CD4-positive, CD25-positive, alpha-beta regulatory T cell (primary cell): ENCODE data around the gene CTCF. TPM values are rescaled to one million over a fixed set of nuclear protein-coding genes. Genes with fewer than 3 reads are reported as not detected.

Experiments
- ATAC-seq, 2 donors: fragments of 150-1000 bp; cut with Tn5 transposase; one replicate each; pipeline ENCODE4 v1.10.0; 2021; ENCODE audit warnings: low read depth in 2 of 2, moderate number of reproducible peaks in 2 of 2, moderate library complexity in 1 of 2
- DNase-seq, 3 donors: peaks; one replicate each; pipeline versions ENCODE4 v3.0.0 to v3.0.0-alpha.2; 2012 to 2022; ENCODE audit warnings: mixed read lengths in 1 of 3
- H3K27ac ChIP-seq: one replicate; pipeline ENCODE4 v1.7.0; 2013; ENCODE audit warnings: mild to moderate bottlenecking, low read length; ENCODE audit not compliant: insufficient read depth, poor library complexity, severe bottlenecking
- H3K27me3 ChIP-seq: one replicate; pipeline ENCODE4 v1.7.0; 2013; ENCODE audit warnings: low read length; ENCODE audit not compliant: control insufficient read depth, insufficient read depth
- H3K36me3 ChIP-seq: one replicate; pipeline ENCODE4 v1.7.0; 2013; ENCODE audit warnings: mild to moderate bottlenecking, low read length, moderate library complexity; ENCODE audit not compliant: control insufficient read depth, insufficient read depth
- H3K4me1 ChIP-seq: 2 replicates; pipeline ENCODE4 v1.7.0; 2013; ENCODE audit warnings: mild to moderate bottlenecking, low read length; ENCODE audit not compliant: insufficient read depth, control insufficient read depth, poor library complexity, severe bottlenecking
- H3K4me3 ChIP-seq: one replicate; pipeline ENCODE4 v1.7.0; 2013; ENCODE audit warnings: low read depth, mild to moderate bottlenecking, low read length, moderate library complexity
- H3K9me3 ChIP-seq, 2 experiments: 1 replicate in 1 of 2; 2 replicates in 1 of 2; pipeline ENCODE4 v1.7.0; 2013; ENCODE audit warnings: low read length in 2 of 2, mild to moderate bottlenecking in 1 of 2, moderate library complexity in 1 of 2; ENCODE audit not compliant: control insufficient read depth in 2 of 2
- H3K27ac Mint-ChIP-seq, 3 donors: one replicate each; pipeline ENCODE4 v1.8.0; 2020 to 2022; ENCODE audit warnings: mild to moderate bottlenecking in 3 of 3, mixed read lengths in 3 of 3, moderate library complexity in 2 of 3
- H3K27me3 Mint-ChIP-seq: one replicate; pipeline ENCODE4 v1.8.0; 2022; ENCODE audit warnings: mild to moderate bottlenecking, mixed read lengths
- H3K36me3 Mint-ChIP-seq: one replicate; pipeline ENCODE4 v1.8.0; 2020; ENCODE audit warnings: mixed read lengths
- H3K4me1 Mint-ChIP-seq, 4 donors: one replicate each; pipeline ENCODE4 v1.8.0; 2020 to 2022; ENCODE audit warnings: mixed read lengths in 4 of 4, mild to moderate bottlenecking in 1 of 4
- H3K4me3 Mint-ChIP-seq, 4 donors: one replicate each; pipeline ENCODE4 v1.8.0; 2020 to 2022; ENCODE audit warnings: mild to moderate bottlenecking in 4 of 4, mixed read lengths in 4 of 4, moderate library complexity in 3 of 4
- H3K9me3 Mint-ChIP-seq, 7 donors: one replicate each; pipeline ENCODE4 v1.8.0; 2020 to 2022; ENCODE audit warnings: mixed read lengths in 7 of 7, mild to moderate bottlenecking in 3 of 7, moderate library complexity in 2 of 7
- polyA plus RNA-seq, 4 donors: library from polyadenylated mRNA; unstranded; fragments of 300-500 nt; fragmentation: Illumina TruSeq; gene quantifications; one replicate each; pipeline ENCODE4 v1.2.3, GENCODE V29; 2021
- total RNA-seq: library from RNA; stranded (reverse); gene quantifications from one replicate; pipeline ENCODE4 v1.2.3, GENCODE V29; 2022

The CTCF gene
- total and polyA plus RNA-seq, 5 donors from 2014 or later, result 44.5 to 80.2 (median 53.0) TPM

- Mint-ChIP-seq H3K27me3 (no peaks in the 10 kb centered on the region), H3K36me3 (peaks cover 16% of the 10 kb centered on the region), H3K4me3 (peak overlapping the region in 3 of 4 donors; percentile 39 to 83 (median 41)), H3K27ac (peak overlapping the region; percentile 83 to 96 (median 95)), H3K9me3 (no peaks in the 10 kb centered on the region), H3K4me1 (peaks cover 18 to 86% (median 50%) of the 10 kb centered on the region in 4 donors)
- Histone ChIP-seq H3K36me3 (no peaks in the 10 kb centered on the region), H3K9me3 (no peaks in the 10 kb centered on the region), H3K4me1 (peaks cover 65% of the 10 kb centered on the region), H3K27me3 (no peaks in the 10 kb centered on the region), H3K4me3 (no peak overlapping the region), H3K27ac (peak overlapping the region; percentile 42)
- DNase-seq, result no peak
- no peak for ATAC-seq
These were observed 10.4 kb upstream of the CTCF start for GRCh38 chr16:67551972-67552371.

DNA sequence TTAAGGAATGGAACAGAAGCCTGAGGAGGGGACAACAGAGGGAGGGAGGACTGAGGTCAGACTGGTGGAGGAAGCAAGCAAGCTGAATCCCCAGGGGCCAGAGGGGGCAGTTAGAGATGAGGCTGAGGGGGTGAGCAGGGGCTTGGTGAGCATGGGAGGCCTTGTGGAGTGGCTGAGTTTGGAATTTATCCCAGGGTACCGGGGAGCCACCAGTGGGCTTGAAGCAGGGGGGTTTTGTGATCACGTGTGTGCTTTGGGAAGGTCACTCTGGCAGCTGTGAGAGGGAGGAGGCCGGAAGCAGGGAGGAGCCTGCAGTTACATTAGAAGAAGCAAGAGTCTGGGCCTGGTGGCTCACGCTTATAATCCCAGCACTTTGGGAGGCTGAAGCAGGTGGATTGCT lies 9.8 kb upstream of the CTCF start:
- peaks cover 16% of the 10 kb centered on the region for H3K36me3 Mint-ChIP-seq

DNA sequence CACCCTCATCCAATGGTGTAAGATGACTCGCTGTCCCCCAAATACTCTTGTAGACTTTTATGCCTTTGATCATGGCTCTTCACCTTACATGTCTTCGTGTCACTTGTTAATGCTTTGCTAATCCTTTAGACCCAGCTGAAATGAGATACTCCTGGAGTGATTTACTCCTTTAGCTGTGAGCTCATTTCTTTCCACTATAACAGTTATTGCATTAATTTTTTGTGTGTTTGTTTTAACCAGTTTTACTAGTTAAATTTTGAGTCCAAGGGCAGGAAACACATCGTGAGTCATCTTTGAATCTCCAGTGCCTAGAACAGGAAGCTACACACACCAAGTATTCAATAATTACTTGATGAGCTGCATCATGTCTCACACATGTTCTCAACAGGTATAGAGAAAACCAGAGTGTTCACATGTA lies 6.5 kb upstream of the CTCF start:
- DNase-seq (peak in 2 of 3 donors; percentile 57 to 86), ATAC-seq (peak; percentile 98)
- Histone ChIP-seq H3K27me3 (no peaks in the 10 kb centered on the region), H3K4me1 (peaks cover 58% of the 10 kb centered on the region), H3K36me3 (no peaks in the 10 kb centered on the region), H3K9me3 (no peaks in the 10 kb centered on the region), H3K27ac (peak overlapping the region; percentile 75), H3K4me3 (peak overlapping the region; percentile 64)
- no peaks in the 10 kb centered on the region for H3K27me3 Mint-ChIP-seq
- H3K27ac Mint-ChIP-seq, result peak overlapping the region; percentile 84 to 98 (median 89)
- H3K4me3 Mint-ChIP-seq, result peak overlapping the region; percentile 44 to 81 (median 68)
- H3K36me3 Mint-ChIP-seq, result peaks cover 17% of the 10 kb centered on the region
- H3K9me3 Mint-ChIP-seq, result no peaks in the 10 kb centered on the region
- peaks cover 14 to 77% (median 48%) of the 10 kb centered on the region in 4 donors for H3K4me1 Mint-ChIP-seq

More for the DNA sequence above, 9.8 kb upstream of the CTCF start:
- Histone ChIP-seq H3K36me3 (no peaks in the 10 kb centered on the region), H3K4me1 (peaks cover 63% of the 10 kb centered on the region), H3K27ac (peak overlapping the region; percentile 42), H3K9me3 (no peaks in the 10 kb centered on the region), H3K27me3 (no peaks in the 10 kb centered on the region), H3K4me3 (no peak overlapping the region)
- Mint-ChIP-seq H3K27ac (peak overlapping the region; percentile 83 to 96 (median 95)), H3K4me3 (peak overlapping the region; percentile 41 to 83 (median 61)), H3K9me3 (no peaks in the 10 kb centered on the region), H3K27me3 (no peaks in the 10 kb centered on the region), H3K4me1 (peaks cover 18 to 86% (median 51%) of the 10 kb centered on the region in 4 donors)
- ATAC-seq (no peak), DNase-seq (peak in 1 of 3 donors; percentile 44)

GRCh38 chr16:67558859-67559258 lies 3.5 kb upstream of the CTCF start:
- peaks cover 14 to 64% (median 44%) of the 10 kb centered on the region in 4 donors for H3K4me1 Mint-ChIP-seq
- Histone ChIP-seq H3K36me3 (no peaks in the 10 kb centered on the region), H3K27ac (no peak overlapping the region), H3K27me3 (no peaks in the 10 kb centered on the region), H3K9me3 (no peaks in the 10 kb centered on the region), H3K4me1 (peaks cover 54% of the 10 kb centered on the region), H3K4me3 (no peak overlapping the region)
- peak overlapping the region in 2 of 3 donors; percentile 67 to 83 for H3K27ac Mint-ChIP-seq
- no peaks in the 10 kb centered on the region for H3K9me3 Mint-ChIP-seq
- no peaks in the 10 kb centered on the region for H3K27me3 Mint-ChIP-seq
- peaks cover 10% of the 10 kb centered on the region for H3K36me3 Mint-ChIP-seq
- DNase-seq (no peak), ATAC-seq (no peak)
- peak overlapping the region in 1 of 4 donors; percentile 54 for H3K4me3 Mint-ChIP-seq

GRCh38 chr16:67560827-67561342 lies 1.4 kb upstream of the CTCF start:
- Histone ChIP-seq H3K4me3 (peak overlapping the region; percentile 83), H3K27ac (peak overlapping the region; percentile 88), H3K9me3 (no peaks in the 10 kb centered on the region), H3K36me3 (no peaks in the 10 kb centered on the region), H3K4me1 (peaks cover 55% of the 10 kb centered on the region), H3K27me3 (no peaks in the 10 kb centered on the region)
- H3K4me1 Mint-ChIP-seq, result peaks cover 15 to 66% (median 43%) of the 10 kb centered on the region in 4 donors
- ATAC-seq (no peak), DNase-seq (no peak)
- H3K27me3 Mint-ChIP-seq, result no peaks in the 10 kb centered on the region
- H3K4me3 Mint-ChIP-seq, result peak overlapping the region; percentile 89 to 97 (median 92)
- H3K9me3 Mint-ChIP-seq, result no peaks in the 10 kb centered on the region
- peaks cover 5% of the 10 kb centered on the region for H3K36me3 Mint-ChIP-seq
- H3K27ac Mint-ChIP-seq, result peak overlapping the region; percentile 92 to 97 (median 97)

GRCh38 chr16:67561501-67561823 lies 864 bp upstream of the CTCF start:
- no peak for ATAC-seq
- H3K27me3 Mint-ChIP-seq, result no peaks in the 10 kb centered on the region

GRCh38 chr16:67561824-67562525 lies 351 bp upstream of the CTCF start:
- peak; percentile 95 to 99 (median 96) for DNase-seq
- no peaks in the 10 kb centered on the region for H3K9me3 Mint-ChIP-seq
- H3K36me3 Mint-ChIP-seq, result peaks cover 5% of the 10 kb centered on the region
- no peaks in the 10 kb centered on the region for H3K36me3 ChIP-seq
- H3K4me1 Mint-ChIP-seq, result peaks cover 11 to 65% (median 41%) of the 10 kb centered on the region in 4 donors
- peak overlapping the region; percentile 88 for H3K27ac ChIP-seq
- H3K9me3 ChIP-seq, result no peaks in the 10 kb centered on the region
- H3K27me3 Mint-ChIP-seq, result no peaks in the 10 kb centered on the region
- H3K4me1 ChIP-seq, result peaks cover 49% of the 10 kb centered on the region
- peak; percentile 75 to 79 for ATAC-seq
- peak overlapping the region; percentile 92 to 97 (median 97) for H3K27ac Mint-ChIP-seq
- H3K4me3 Mint-ChIP-seq, result peak overlapping the region; percentile 91 to 97 (median 93)
- no peaks in the 10 kb centered on the region for H3K27me3 ChIP-seq
- peak overlapping the region; percentile 83 for H3K4me3 ChIP-seq

More at GRCh38 chr16:67561501-67561823, 864 bp upstream of the CTCF start:
- no peaks in the 10 kb centered on the region for H3K36me3 ChIP-seq
- no peaks in the 10 kb centered on the region for H3K9me3 ChIP-seq
- no peak for DNase-seq
- Mint-ChIP-seq H3K4me3 (peak overlapping the region; percentile 89 to 97 (median 92)), H3K27ac (peak overlapping the region; percentile 92 to 97 (median 97)), H3K4me1 (peaks cover 11 to 65% (median 40%) of the 10 kb centered on the region in 4 donors), H3K36me3 (peaks cover 5% of the 10 kb centered on the region), H3K9me3 (no peaks in the 10 kb centered on the region)
- H3K4me3 ChIP-seq, result peak overlapping the region; percentile 83
- peaks cover 53% of the 10 kb centered on the region for H3K4me1 ChIP-seq
- H3K27ac ChIP-seq, result peak overlapping the region; percentile 88
- no peaks in the 10 kb centered on the region for H3K27me3 ChIP-seq
